Gastrocnemius medialis (tissue), 4 donors: ENCODE results near the gene FBXW2.

ENCODE experiments used
- POLR2A ChIP-seq, 2 donors: fragments of 450-650 bp; IDR thresholded peaks; one replicate each; pipeline ENCODE4 v1.6.1; 2017; ENCODE audit warnings: antibody characterized with exemption in 2 of 2, mild to moderate bottlenecking in 2 of 2, moderate library complexity in 2 of 2
- TF ChIP-seq, protein P1 (sequence below), 5 experiments: fragments of 450-650 bp in 3 of 5; fragments of 200-600 bp in 2 of 5; sonication (generic) in 2 of 5; IDR thresholded peaks in 4 of 5; conservative IDR thresholded peaks in 1 of 5; 1 replicate in 4 of 5; 2 replicates in 1 of 5; pipeline ENCODE4 v1.5.1; 2016 to 2019; ENCODE audit warnings: antibody characterized with exemption in 5 of 5, mild to moderate bottlenecking in 3 of 5, moderate library complexity in 3 of 5

DNA sequence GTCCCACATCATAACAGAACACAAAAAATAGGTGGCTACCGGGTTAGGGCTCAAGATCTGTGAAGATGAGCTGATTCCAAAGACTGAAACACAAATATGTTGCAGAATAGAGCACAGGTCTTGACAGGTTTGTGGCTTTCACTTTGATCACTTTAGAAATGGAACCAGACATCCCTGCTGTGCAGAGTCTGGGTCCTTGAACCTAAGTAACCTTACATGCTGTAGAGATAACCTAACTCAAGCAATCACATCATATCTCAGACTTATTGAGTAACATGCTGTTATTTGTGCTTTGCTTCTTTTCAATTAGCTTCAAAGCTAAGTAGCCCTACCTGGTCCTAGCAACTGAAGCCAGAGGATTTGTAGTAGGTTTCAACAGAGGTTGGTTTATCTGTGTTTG lies 24.3 kb downstream of the FBXW2 start:
- TF ChIP-seq, protein P1, sequence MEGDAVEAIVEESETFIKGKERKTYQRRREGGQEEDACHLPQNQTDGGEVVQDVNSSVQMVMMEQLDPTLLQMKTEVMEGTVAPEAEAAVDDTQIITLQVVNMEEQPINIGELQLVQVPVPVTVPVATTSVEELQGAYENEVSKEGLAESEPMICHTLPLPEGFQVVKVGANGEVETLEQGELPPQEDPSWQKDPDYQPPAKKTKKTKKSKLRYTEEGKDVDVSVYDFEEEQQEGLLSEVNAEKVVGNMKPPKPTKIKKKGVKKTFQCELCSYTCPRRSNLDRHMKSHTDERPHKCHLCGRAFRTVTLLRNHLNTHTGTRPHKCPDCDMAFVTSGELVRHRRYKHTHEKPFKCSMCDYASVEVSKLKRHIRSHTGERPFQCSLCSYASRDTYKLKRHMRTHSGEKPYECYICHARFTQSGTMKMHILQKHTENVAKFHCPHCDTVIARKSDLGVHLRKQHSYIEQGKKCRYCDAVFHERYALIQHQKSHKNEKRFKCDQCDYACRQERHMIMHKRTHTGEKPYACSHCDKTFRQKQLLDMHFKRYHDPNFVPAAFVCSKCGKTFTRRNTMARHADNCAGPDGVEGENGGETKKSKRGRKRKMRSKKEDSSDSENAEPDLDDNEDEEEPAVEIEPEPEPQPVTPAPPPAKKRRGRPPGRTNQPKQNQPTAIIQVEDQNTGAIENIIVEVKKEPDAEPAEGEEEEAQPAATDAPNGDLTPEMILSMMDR (IDR thresholded peaks at IDR 0.05 in 4 of 5, conservative IDR thresholded peaks at IDR 0.05 in 1 of 5) = no peak
- TF ChIP-seq POLR2A (IDR thresholded peaks at IDR 0.05) = no peak
